ENCODE data around the gene EIF1. TPM values are rescaled to one million over a fixed set of nuclear protein-coding genes. Genes with fewer than 3 reads are reported as not detected.

The EIF1 gene
- total RNA-seq, 1 experiment from 2014 or later, result 651 TPM

- DNase-seq, result no peak
- peak overlapping the region in 1 of 2 experiments; percentile 73; a peak in 2 of 5 replicates for H3K4me3 Mint-ChIP-seq
- H3K27ac Mint-ChIP-seq, result no peak overlapping the region
These were observed 23.8 kb upstream of the EIF1 start for GRCh38 chr17:41664587-41665565.

More at GRCh38 chr17:41664587-41665565, 23.8 kb upstream of the EIF1 start:
- Histone ChIP-seq H4K8ac (replicated peaks; ENCODE audit: insufficient read length, low read depth, low read length) (no peak overlapping the region), H3K9me3 (ENCODE audit: control insufficient read depth, low read depth, low read length) (no peaks in the 10 kb centered on the region), H2BK15ac (ENCODE audit: low read depth, low read length) (no peak overlapping the region), H2AFZ (ENCODE audit: low read length) (no peak overlapping the region), H3K79me1 (ENCODE audit: insufficient read depth, low read depth, low read length, poor library complexity, severe bottlenecking) (no peaks in the 10 kb centered on the region), H3K27me3 (ENCODE audit: insufficient read depth, low read length) (peaks cover 3% of the 10 kb centered on the region; the same call in 1 of the 2 replicates), H3K23me2 (ENCODE audit: insufficient read length, low read depth, low read length, poor library complexity, severe bottlenecking) (peaks cover 11% of the 10 kb centered on the region), H2BK5ac (ENCODE audit: insufficient read length, low read length) (no peak overlapping the region), H3K4ac (ENCODE audit: low read depth, low read length) (no peak overlapping the region), H3K9ac (ENCODE audit: extremely low read depth, insufficient read length, low read length) (no peak overlapping the region), H3K79me2 (ENCODE audit: insufficient read depth, low read length) (no peaks in the 10 kb centered on the region), H2BK12ac (ENCODE audit: insufficient read length, low read depth, low read length) (no peak overlapping the region), H3K23ac (ENCODE audit: insufficient read length, low read depth, low read length) (no peak overlapping the region), H2BK120ac (ENCODE audit: low read depth, low read length, poor library complexity, severe bottlenecking) (no peak overlapping the region), H4K20me1 (ENCODE audit: control insufficient read depth, insufficient read depth, insufficient read length) (no peaks in the 10 kb centered on the region), H3K27ac (ENCODE audit: insufficient read length, low read depth, low read length) (no peak overlapping the region), H2BK20ac (ENCODE audit: low read depth, low read length, poor library complexity, severe bottlenecking) (no peak overlapping the region), H3K14ac (ENCODE audit: insufficient read depth, low read length) (no peak overlapping the region), H3K4me1 (ENCODE audit: insufficient read depth, low read length) (no peaks in the 10 kb centered on the region; the same call in 1 of the 2 replicates), H3K4me2 (ENCODE audit: insufficient read depth, insufficient read length, low read length) (no peak overlapping the region), H2AK5ac (ENCODE audit: insufficient read length, low read length) (no peak overlapping the region), H3K56ac (ENCODE audit: insufficient read length, low read depth, low read length) (no peak overlapping the region), H3K18ac (ENCODE audit: insufficient read length, low read depth, low read length) (peak overlapping the region; percentile 2), H3T11ph (ENCODE audit: low read length) (no peak overlapping the region), H4K5ac (ENCODE audit: insufficient read length, low read depth, low read length) (no peak overlapping the region), H4K91ac (ENCODE audit: insufficient read length, low read depth, low read length) (no peak overlapping the region)
- H3K36me3 Mint-ChIP-seq (ENCODE audit: insufficient read depth in 1 of 3, low read depth in 3 of 3), result no peaks in the 10 kb centered on the region
- WGBS (ENCODE audit: extremely low coverage, insufficient read length, low lambda C conversion rate), result no CpG with 5 or more reads among the region's 15 CpGs
- peaks cover 39% of the 10 kb centered on the region for H3K27me3 Mint-ChIP-seq (ENCODE audit: low read depth)
- peaks cover 16 to 21% of the 10 kb centered on the region in 2 experiments for H3K4me1 Mint-ChIP-seq
- TF ChIP-seq CTCF (conservative IDR thresholded peaks at IDR 0.05), result no peak
- no peaks in the 10 kb centered on the region for H3K9me3 Mint-ChIP-seq
